HG03066 (cell line): ENCODE results near the gene ECT2L.

Experiments
- ATAC-seq: cut with Tn5 transposase; IDR thresholded peaks from one replicate; pipeline ENCODE4 v1.9.1; 2021; ENCODE audit warnings: low read depth; ENCODE audit not compliant: unreplicated experiment

Gene ECT2L

GRCh38 chr6:138857775-138858174, 61.9 kb downstream of the ECT2L start:
- no peak for ATAC-seq

- ATAC-seq = no peak
Measured at GRCh38 chr6:138862456-138862855, 66.6 kb downstream of the ECT2L start.

GRCh38 chr6:138863321-138863720, 67.4 kb downstream of the ECT2L start:
- no peak for ATAC-seq

GRCh38 chr6:138864343-138864890, 68.5 kb downstream of the ECT2L start:
- no peak for ATAC-seq

- ATAC-seq = no peak
Measured at GRCh38 chr6:138865480-138866109, 69.7 kb downstream of the ECT2L start.

- no peak for ATAC-seq
Measured at GRCh38 chr6:138868181-138868580, 72.3 kb downstream of the ECT2L start.

- ATAC-seq = no peak
Measured at GRCh38 chr6:138869398-138869797, 73.5 kb downstream of the ECT2L start.

- ATAC-seq = no peak
Measured at GRCh38 chr6:138873191-138873590, 77.3 kb downstream of the ECT2L start.

- peak; percentile 71 for ATAC-seq
Measured at GRCh38 chr6:138882369-138883017, 86.6 kb downstream of the ECT2L start.

- no peak for ATAC-seq
Measured at GRCh38 chr6:138885156-138885819, 89.4 kb downstream of the ECT2L start.

- no peak for ATAC-seq
Measured at GRCh38 chr6:138891255-138891986, 95.5 kb downstream of the ECT2L start.

GRCh38 chr6:138896104-138896756, 100.3 kb downstream of the ECT2L start:
- no peak for ATAC-seq

- ATAC-seq = no peak
Measured at GRCh38 chr6:138897031-138897430, 101.1 kb downstream of the ECT2L start.

GRCh38 chr6:138907167-138907566, 111.3 kb downstream of the ECT2L start:
- ATAC-seq = no peak

- no peak for ATAC-seq
Measured at GRCh38 chr6:138909511-138909910, 113.6 kb downstream of the ECT2L start.

GRCh38 chr6:138909975-138910374, 114.1 kb downstream of the ECT2L start:
- ATAC-seq = no peak

- no peak for ATAC-seq
Measured at GRCh38 chr6:138912308-138912707, 116.4 kb downstream of the ECT2L start.

- no peak for ATAC-seq
Measured at GRCh38 chr6:138914701-138915100, 118.8 kb downstream of the ECT2L start.

GRCh38 chr6:138920906-138921305, 125.0 kb downstream of the ECT2L start:
- no peak for ATAC-seq

- no peak for ATAC-seq
Measured at GRCh38 chr6:138923561-138923960, 127.7 kb downstream of the ECT2L start.
